A549 (cell line): Measurements from ENCODE around the gene GMDS. TPM values are rescaled to one million over a fixed set of nuclear protein-coding genes. Genes with fewer than 3 reads are reported as not detected.

Experiments used
- ATAC-seq, 2 experiments: fragments of 200-7000 bp in 1 of 2; fragments of >200 bp in 1 of 2; cut with Nextera tagmentation in 1 of 2; cut with Tn5 transposase in 1 of 2; 3 replicates each; pipeline versions ENCODE4 v1.8.0 to v1.9.1; 2018 to 2020; ENCODE audit warnings: mild to moderate bottlenecking in 1 of 2, moderate library complexity in 1 of 2
- CTCF ChIA-PET: fragments of 300-600 bp; sonication (Branson Sonifier 250); formaldehyde crosslinking; extraction: SDS; loops from one replicate; lab custom pipeline; 2021; ENCODE audit warnings: antibody characterized with exemption, inconsistent platforms; lab: Yijun Ruan, JAX
- POLR2A ChIA-PET: fragments of 350-600 bp; formaldehyde crosslinking; extraction: SDS; loops from one replicate; lab custom pipeline; 2021; ENCODE audit warnings: antibody characterized with exemption, inconsistent platforms; lab: Yijun Ruan, JAX
- DNase-seq, 2 experiments: peaks; one replicate each; pipeline versions ENCODE4 v3.0.0 to v3.0.0-alpha.2; 2011 to 2016; ENCODE audit warnings: low read depth in 1 of 2, low spot score in 1 of 2
- FAIRE-seq: peaks from 2 replicates; lab custom pipeline; 2011; peaks lifted over from hg19 to GRCh38; lab: Jason Lieb, UNC
- H3K27ac ChIP-seq, 2 experiments: fragments of >200 bp; sonication (Bioruptor Twin); formaldehyde crosslinking; 3 replicates each; pipeline ENCODE4 v1.5.1; 2016 to 2017
- H3K4me1 ChIP-seq: fragments of >200 bp; sonication (Bioruptor Twin); formaldehyde crosslinking; 3 replicates; pipeline ENCODE4 v1.6.1; 2016
- H3K4me2 ChIP-seq: fragments of >200 bp; sonication (Bioruptor Twin); formaldehyde crosslinking; 3 replicates; pipeline ENCODE4 v1.6.1; 2016
- H3K4me3 ChIP-seq: fragments of >200 bp; sonication (Bioruptor Twin); formaldehyde crosslinking; 3 replicates; pipeline ENCODE4 v1.5.1; 2016
- H3K9me3 ChIP-seq: fragments of >200 bp; sonication (Bioruptor Twin); formaldehyde crosslinking; 3 replicates; pipeline ENCODE4 v1.6.1; 2016
- CBX8 ChIP-seq: fragments of 200-600 bp; sonication (generic); IDR thresholded peaks from 2 replicates; pipeline ENCODE4 v1.6.1; 2016
- EHF ChIP-seq: fragments of 250-450 bp; sonication (Bioruptor Pico); IDR thresholded peaks from 2 replicates; pipeline ENCODE4 v1.5.0; 2020; ENCODE audit warnings: mild to moderate bottlenecking
- EHMT2 ChIP-seq: fragments of 200-600 bp; sonication (generic); IDR thresholded peaks from 2 replicates; pipeline ENCODE4 v1.6.1; 2016; ENCODE audit warnings: antibody characterized with exemption, low read depth, mild to moderate bottlenecking, moderate library complexity
- EP300 ChIP-seq, 2 experiments: fragments of >200 bp; sonication (Bioruptor Twin); formaldehyde crosslinking; IDR thresholded peaks; 2 replicates in 1 of 2; 3 replicates in 1 of 2; pipeline ENCODE4 v1.6.1; 2016 to 2017
- FOSB ChIP-seq: fragments of 250-450 bp; sonication (Bioruptor Pico); IDR thresholded peaks from 2 replicates; pipeline ENCODE4 v1.5.0; 2020; ENCODE audit warnings: mild to moderate bottlenecking, moderate library complexity
- FOXS1 ChIP-seq: fragments of 250-450 bp; sonication (Bioruptor Pico); IDR thresholded peaks from 2 replicates; pipeline ENCODE4 v1.5.0; 2020; ENCODE audit warnings: mild to moderate bottlenecking, moderate library complexity
- HOXB5 ChIP-seq: fragments of 250-450 bp; sonication (Bioruptor Pico); IDR thresholded peaks from 2 replicates; pipeline ENCODE4 v1.5.0; 2020; ENCODE audit warnings: mild to moderate bottlenecking, moderate library complexity
- KDM1A ChIP-seq: fragments of 200-600 bp; sonication (generic); IDR thresholded peaks from 2 replicates; pipeline ENCODE4 v1.6.1; 2016; ENCODE audit warnings: low read depth, mild to moderate bottlenecking
- NPAS2 ChIP-seq: fragments of 250-450 bp; sonication (Bioruptor Pico); IDR thresholded peaks from 2 replicates; pipeline ENCODE4 v1.8.0; 2022; ENCODE audit warnings: mild to moderate bottlenecking, moderate library complexity, borderline replicate concordance
- POLR2A ChIP-seq: IDR thresholded peaks from 2 replicates; pipeline ENCODE4 v1.6.1; 2012; ENCODE audit warnings: mild to moderate bottlenecking, low read length
- POLR2AphosphoS2 ChIP-seq: conservative IDR thresholded peaks from 2 replicates; pipeline ENCODE4 v1.6.1; 2012; ENCODE audit warnings: low read length, improper control_type of control experiment, inconsistent platforms
- RARB ChIP-seq: fragments of 250-450 bp; sonication (Bioruptor Pico); IDR thresholded peaks from 2 replicates; pipeline ENCODE4 v1.8.0; 2021; ENCODE audit warnings: mild to moderate bottlenecking, moderate library complexity
- ZSCAN20 ChIP-seq: fragments of 250-450 bp; sonication (Bioruptor Pico); IDR thresholded peaks from 2 replicates; pipeline ENCODE4 v1.8.0; 2022; ENCODE audit warnings: mild to moderate bottlenecking, moderate library complexity
- WGBS: methylation state at CpG from one replicate; pipeline ENCODE4 v1.1.6; 2017; ENCODE audit errors: missing lambda C conversion rate; 5-methylcytosine and 5-hydroxymethylcytosine counted together
- polyA plus RNA-seq, 4 experiments: library from polyadenylated mRNA; depleted of rRNA in 3 of 4; stranded (reverse); fragments of >200 nt; fragmentation: RNase III in 1 of 4; extraction: RNeasy Plus Mini Kit Qiagen cat#74134 plus additional on column Dnase treatment in 1 of 4; gene quantifications; 2 replicates in 3 of 4; 3 replicates in 1 of 4; pipeline ENCODE4 v1.2.3, GENCODE V29; 2011 to 2017
- TF ChIP-seq, protein P1 (sequence below): IDR thresholded peaks from 2 replicates; pipeline ENCODE4 v1.6.1; 2012
- TF ChIP-seq, protein P2 (sequence below): fragments of 250-450 bp; sonication (Bioruptor Pico); IDR thresholded peaks from 2 replicates; pipeline ENCODE4 v1.5.0; 2020; ENCODE audit warnings: low read depth, mild to moderate bottlenecking, moderate library complexity
- TF ChIP-seq, protein P3 (sequence below): fragments of >200 bp; sonication (Bioruptor Twin); formaldehyde crosslinking; IDR thresholded peaks from 3 replicates; pipeline ENCODE4 v1.5.1; 2016
- TF ChIP-seq, protein P4 (sequence below): IDR thresholded peaks from 2 replicates; pipeline ENCODE4 v1.6.1; 2012

GMDS gene
- polyA plus RNA-seq, 2 of the 4 experiments (the other 2 are of a cell fraction), result 9.9 to 12.4 TPM

DNA sequence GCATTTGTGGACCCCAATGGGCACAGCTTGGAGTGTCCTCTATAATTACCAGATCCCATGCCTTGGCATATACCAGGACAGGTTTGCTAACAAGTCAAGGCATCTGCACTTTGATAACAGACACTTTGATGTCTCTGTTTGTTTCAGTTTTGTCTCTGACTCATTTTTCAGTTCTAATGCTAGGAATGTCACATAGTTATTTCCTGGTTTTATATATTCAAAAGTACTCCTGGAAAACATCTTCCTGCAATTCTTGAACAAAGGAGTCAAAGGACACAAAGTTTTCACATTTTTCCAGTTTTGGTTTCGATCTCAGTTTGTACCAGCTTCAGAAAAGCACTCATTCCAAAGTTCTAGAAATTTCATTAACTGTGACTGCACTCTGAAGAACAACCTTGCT is 447.6 kb downstream of the GMDS start:
- DNase-seq (no peak), ATAC-seq (no peak), FAIRE-seq (no peak)
- TF ChIP-seq EHMT2 (no peak), ZSCAN20 (CRISPR knock-in tag) (no peak), RARB (no peak), FOXS1 (no peak)
- TF ChIP-seq, protein P1, sequence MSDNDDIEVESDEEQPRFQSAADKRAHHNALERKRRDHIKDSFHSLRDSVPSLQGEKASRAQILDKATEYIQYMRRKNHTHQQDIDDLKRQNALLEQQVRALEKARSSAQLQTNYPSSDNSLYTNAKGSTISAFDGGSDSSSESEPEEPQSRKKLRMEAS, result no peak
- H3K4me2 ChIP-seq, result peak overlapping the region; percentile 21; the same call in 1 of the 3 replicates
- 84% methylated on average over 1 of the region's 1 CpG for WGBS
- no peaks in the 10 kb centered on the region for H3K9me3 ChIP-seq
- CTCF ChIA-PET, result interaction anchor here (1.2 kb wide), 1 partner anchor 306 kb away, joined by 4 read pairs; no protein-coding TSS in a partner anchor
- no peak overlapping the region for H3K4me3 ChIP-seq
- POLR2A ChIA-PET, result no interaction called here
- H3K27ac ChIP-seq, result no peak overlapping the region; a peak in 1 of 6 replicates
- peaks cover 8% of the 10 kb centered on the region for H3K4me1 ChIP-seq

DNA sequence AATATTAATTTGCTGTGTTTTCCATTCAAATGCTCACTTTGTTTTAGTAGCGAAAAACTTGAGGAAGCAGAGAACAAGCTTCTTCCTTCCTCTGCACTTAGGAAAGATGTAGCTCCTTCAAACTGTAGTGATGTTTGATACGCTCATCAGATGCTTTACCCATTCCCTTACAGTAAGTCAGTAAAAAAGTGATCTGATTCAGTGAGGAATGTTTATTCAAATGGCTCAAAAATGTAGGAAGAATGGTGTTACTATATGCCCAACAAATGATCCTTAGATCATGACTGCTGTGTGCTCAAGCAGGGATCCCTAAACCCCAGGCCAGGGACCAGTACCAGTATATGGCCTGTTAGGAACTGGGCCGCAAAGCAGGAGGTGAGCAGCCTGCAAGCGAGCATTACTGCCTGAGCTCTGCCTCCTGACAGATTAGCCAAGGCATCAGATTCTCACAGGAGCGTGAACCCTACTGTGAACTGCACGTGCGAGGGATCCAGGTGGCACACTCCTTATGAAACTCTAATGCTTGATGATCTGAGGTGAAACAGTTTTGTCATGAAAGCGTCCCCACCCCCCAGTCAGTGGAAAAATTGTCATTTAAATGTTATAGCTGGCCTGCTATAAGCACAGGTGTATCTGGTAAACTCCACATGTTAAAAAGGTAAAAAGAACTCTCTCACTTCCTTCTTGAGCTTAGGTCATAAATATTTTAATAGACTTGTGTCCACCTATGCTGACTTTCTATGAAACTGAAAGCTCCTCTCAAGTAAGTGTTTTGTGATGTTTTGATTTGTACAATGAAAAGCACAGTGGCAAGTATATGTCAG is 448.5 kb downstream of the GMDS start:
- Histone ChIP-seq H3K9me3 (no peaks in the 10 kb centered on the region), H3K4me2 (peak overlapping the region; percentile 21; the same call in 1 of the 3 replicates), H3K4me1 (peaks cover 8% of the 10 kb centered on the region), H3K4me3 (no peak overlapping the region), H3K27ac (no peak overlapping the region)
- no peak for TF ChIP-seq ZSCAN20 (CRISPR knock-in tag)
- TF ChIP-seq KDM1A, result no peak
- no peak for TF ChIP-seq EHF (CRISPR knock-in tag)
- no peak for TF ChIP-seq HOXB5 (CRISPR knock-in tag)
- ChIA-PET POLR2A (no interaction called here), CTCF (interaction anchor here (1.2 to 1.4 kb wide), 2 partner anchors 16 to 307 kb away, joined by 3 to 4 read pairs; no protein-coding TSS in a partner anchor)
- WGBS, result 90% methylated on average over 8 of the region's 8 CpGs
- FAIRE-seq (no peak), DNase-seq (no peak), ATAC-seq (no peak)

DNA sequence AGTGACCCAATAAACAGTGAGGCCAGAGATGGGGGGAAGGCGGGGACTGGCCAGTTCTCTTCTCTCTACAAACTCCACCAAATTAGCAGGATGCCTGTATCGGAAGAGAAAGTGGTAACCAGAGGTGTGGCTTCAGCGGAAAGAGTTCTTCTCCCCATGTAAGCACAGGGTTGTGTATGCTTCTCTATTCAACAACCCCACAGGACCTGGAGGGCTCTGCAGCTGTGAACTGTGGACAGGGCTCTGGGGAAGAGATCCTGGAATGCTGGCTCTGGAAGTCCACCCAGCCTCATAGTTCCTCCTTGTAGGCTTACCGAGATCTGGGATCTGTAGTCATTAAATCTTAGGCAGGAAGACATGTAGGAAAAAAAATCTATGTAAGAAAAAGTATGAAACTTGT is 449.5 kb downstream of the GMDS start:
- peaks cover 8% of the 10 kb centered on the region for H3K4me1 ChIP-seq
- DNase-seq (no peak), FAIRE-seq (no peak), ATAC-seq (no peak)
- ChIA-PET CTCF (no interaction called here), POLR2A (no interaction called here)
- no peak overlapping the region for H3K27ac ChIP-seq
- no peak overlapping the region for H3K4me3 ChIP-seq
- no peaks in the 10 kb centered on the region for H3K9me3 ChIP-seq
- no peak overlapping the region for H3K4me2 ChIP-seq
- 82% methylated on average over 4 of the region's 4 CpGs for WGBS
- TF ChIP-seq, protein P2, sequence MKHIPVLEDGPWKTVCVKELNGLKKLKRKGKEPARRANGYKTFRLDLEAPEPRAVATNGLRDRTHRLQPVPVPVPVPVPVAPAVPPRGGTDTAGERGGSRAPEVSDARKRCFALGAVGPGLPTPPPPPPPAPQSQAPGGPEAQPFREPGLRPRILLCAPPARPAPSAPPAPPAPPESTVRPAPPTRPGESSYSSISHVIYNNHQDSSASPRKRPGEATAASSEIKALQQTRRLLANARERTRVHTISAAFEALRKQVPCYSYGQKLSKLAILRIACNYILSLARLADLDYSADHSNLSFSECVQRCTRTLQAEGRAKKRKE (CRISPR knock-in tag), result no peak
- TF ChIP-seq, protein P3, sequence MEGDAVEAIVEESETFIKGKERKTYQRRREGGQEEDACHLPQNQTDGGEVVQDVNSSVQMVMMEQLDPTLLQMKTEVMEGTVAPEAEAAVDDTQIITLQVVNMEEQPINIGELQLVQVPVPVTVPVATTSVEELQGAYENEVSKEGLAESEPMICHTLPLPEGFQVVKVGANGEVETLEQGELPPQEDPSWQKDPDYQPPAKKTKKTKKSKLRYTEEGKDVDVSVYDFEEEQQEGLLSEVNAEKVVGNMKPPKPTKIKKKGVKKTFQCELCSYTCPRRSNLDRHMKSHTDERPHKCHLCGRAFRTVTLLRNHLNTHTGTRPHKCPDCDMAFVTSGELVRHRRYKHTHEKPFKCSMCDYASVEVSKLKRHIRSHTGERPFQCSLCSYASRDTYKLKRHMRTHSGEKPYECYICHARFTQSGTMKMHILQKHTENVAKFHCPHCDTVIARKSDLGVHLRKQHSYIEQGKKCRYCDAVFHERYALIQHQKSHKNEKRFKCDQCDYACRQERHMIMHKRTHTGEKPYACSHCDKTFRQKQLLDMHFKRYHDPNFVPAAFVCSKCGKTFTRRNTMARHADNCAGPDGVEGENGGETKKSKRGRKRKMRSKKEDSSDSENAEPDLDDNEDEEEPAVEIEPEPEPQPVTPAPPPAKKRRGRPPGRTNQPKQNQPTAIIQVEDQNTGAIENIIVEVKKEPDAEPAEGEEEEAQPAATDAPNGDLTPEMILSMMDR, result no peak
- no peak for TF ChIP-seq POLR2AphosphoS2
- TF ChIP-seq, protein P4, sequence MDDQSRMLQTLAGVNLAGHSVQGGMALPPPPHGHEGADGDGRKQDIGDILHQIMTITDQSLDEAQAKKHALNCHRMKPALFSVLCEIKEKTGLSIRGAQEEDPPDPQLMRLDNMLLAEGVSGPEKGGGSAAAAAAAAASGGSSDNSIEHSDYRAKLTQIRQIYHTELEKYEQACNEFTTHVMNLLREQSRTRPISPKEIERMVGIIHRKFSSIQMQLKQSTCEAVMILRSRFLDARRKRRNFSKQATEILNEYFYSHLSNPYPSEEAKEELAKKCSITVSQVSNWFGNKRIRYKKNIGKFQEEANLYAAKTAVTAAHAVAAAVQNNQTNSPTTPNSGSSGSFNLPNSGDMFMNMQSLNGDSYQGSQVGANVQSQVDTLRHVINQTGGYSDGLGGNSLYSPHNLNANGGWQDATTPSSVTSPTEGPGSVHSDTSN, result no peak
- TF ChIP-seq NPAS2 (CRISPR knock-in tag), result no peak
- no peak for TF ChIP-seq POLR2A
- no peak for TF ChIP-seq EHMT2
- TF ChIP-seq KDM1A, result no peak
- no peak for TF ChIP-seq CBX8
- TF ChIP-seq, protein P1, result no peak
- no peak for TF ChIP-seq EP300 (IDR thresholded peaks at IDR 0.05)
- TF ChIP-seq RARB, result no peak
- no peak for TF ChIP-seq FOSB (CRISPR knock-in tag)
